ENCODE measurements around the gene ZNF488. TPM values are rescaled to one million over a fixed set of nuclear protein-coding genes. Genes with fewer than 3 reads are reported as not detected.

ZNF488 gene
- total RNA-seq, 1 donor from 2014 or later = 0.41 TPM

DNA sequence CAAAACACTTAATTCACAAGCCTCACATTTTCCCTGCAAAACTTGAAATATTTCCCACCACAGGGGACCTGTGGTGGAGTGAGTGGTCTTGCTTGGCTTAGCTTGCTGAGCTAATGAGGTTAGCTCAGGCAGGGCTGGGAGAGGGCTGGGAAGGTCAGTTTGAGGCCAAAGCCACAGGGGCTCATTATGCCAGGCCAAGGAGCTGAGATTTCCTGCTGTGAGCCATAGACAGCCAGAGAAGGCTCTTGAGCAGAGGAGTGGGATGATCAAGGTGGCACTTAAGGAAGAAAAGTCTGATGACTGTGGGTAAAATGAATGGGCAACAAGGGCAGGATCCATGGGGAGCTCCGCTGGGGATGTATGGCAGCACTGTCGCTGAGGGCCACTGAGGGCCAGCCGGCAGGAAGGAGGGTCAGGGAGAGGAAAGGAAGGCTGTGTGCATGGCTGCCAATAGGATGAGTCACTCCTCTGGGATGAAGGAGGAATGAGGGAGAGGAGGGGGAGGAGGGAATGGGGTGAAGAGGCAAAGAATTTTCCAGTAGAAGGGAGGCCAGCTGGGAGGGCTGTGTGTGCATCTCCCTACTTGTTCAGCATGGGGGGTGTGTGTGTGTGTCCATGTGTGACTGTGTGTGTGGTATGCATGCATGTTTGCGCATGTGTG, 18.7 kb upstream of the ZNF488 start:
- no peaks in the 10 kb centered on the region for H3K36me3 Mint-ChIP-seq (ENCODE audit: low read depth, unreplicated experiment)
- no peak for DNase-seq (ENCODE audit: low spot score)
- no peaks in the 10 kb centered on the region for H3K9me3 Mint-ChIP-seq (ENCODE audit: unreplicated experiment)
- peaks cover 14% of the 10 kb centered on the region for H3K4me1 Mint-ChIP-seq (ENCODE audit: unreplicated experiment)
- no peak for TF ChIP-seq CTCF (IDR thresholded peaks at IDR 0.05; ENCODE audit: unreplicated experiment)
- H3K4me3 Mint-ChIP-seq (ENCODE audit: unreplicated experiment) = peak overlapping the region; percentile 71
- H3K27me3 Mint-ChIP-seq (ENCODE audit: unreplicated experiment) = peaks cover 9% of the 10 kb centered on the region
- H3K27ac Mint-ChIP-seq (ENCODE audit: unreplicated experiment) = peak overlapping the region; percentile 15

DNA sequence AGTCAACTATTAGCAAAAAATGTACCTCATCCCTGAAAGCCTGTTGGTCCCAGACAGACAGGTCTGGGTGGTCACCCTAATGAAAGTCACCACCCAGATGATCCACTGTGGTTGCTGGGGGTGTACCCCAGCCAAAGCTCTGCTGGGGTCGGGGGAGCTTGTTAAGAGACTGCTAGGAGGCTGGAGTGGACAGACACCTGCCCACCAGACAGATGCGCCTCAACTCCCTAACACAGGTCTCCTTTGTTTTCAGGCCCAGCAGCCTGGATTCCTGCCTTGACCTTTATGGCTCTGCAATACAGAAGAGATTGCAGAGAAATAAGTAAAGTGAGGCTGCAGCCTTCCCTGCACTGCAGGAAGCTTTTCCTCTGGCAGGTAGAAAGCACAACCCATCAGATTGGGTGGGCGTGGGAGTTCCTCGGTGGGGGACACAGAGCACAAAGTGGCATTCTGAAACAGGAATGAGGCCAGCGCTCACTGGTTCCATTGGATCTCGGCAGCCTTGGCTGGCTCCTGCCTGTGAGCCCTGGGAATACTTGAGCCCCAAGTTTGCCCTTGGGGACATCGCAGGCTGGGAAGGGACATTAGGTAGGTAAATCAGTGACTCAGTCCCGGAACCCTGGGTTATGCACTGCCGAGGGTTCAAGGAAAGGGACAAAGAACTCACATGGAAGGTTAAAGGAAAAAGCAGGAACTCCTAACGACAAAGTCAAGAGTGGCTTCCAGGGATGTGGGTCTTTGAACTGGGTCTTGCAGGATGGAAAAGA, 18.0 kb upstream of the ZNF488 start:
- H3K4me3 Mint-ChIP-seq (ENCODE audit: unreplicated experiment) = no peak overlapping the region
- H3K27ac Mint-ChIP-seq (ENCODE audit: unreplicated experiment) = no peak overlapping the region
- H3K4me1 Mint-ChIP-seq (ENCODE audit: unreplicated experiment) = peaks cover 14% of the 10 kb centered on the region

DNA sequence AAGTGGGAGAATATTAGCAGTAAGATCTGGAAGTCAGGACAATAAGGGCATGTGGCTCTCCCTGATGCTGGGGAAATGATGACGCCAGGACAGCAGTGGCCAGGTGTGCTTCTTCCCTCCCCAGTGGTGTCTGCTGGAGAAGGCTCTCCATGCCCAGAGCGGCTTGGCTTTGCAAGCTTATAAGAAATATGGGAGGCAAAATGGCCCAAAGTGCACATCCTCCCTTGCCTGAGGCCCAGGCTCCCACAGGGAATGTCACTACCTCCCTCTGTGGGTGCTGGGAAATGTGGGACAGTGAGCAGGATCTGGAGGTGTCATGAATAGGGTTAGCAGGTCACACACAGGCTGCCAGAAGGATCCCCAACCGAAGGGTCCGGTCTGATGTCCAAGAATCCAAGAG, 17.1 kb upstream of the ZNF488 start:
- Mint-ChIP-seq H3K36me3 (ENCODE audit: low read depth, unreplicated experiment) (no peaks in the 10 kb centered on the region), H3K4me3 (ENCODE audit: unreplicated experiment) (no peak overlapping the region), H3K9me3 (ENCODE audit: unreplicated experiment) (no peaks in the 10 kb centered on the region), H3K27me3 (ENCODE audit: unreplicated experiment) (peaks cover 9% of the 10 kb centered on the region), H3K27ac (ENCODE audit: unreplicated experiment) (no peak overlapping the region), H3K4me1 (ENCODE audit: unreplicated experiment) (peaks cover 14% of the 10 kb centered on the region)
- TF ChIP-seq CTCF (IDR thresholded peaks at IDR 0.05; ENCODE audit: unreplicated experiment) = no peak
- no peak for DNase-seq (ENCODE audit: low spot score)

More for the DNA sequence above, 18.0 kb upstream of the ZNF488 start:
- no peaks in the 10 kb centered on the region for H3K9me3 Mint-ChIP-seq (ENCODE audit: unreplicated experiment)
- no peaks in the 10 kb centered on the region for H3K36me3 Mint-ChIP-seq (ENCODE audit: low read depth, unreplicated experiment)
- no peak for DNase-seq (ENCODE audit: low spot score)
- no peak for TF ChIP-seq CTCF (IDR thresholded peaks at IDR 0.05; ENCODE audit: unreplicated experiment)
- H3K27me3 Mint-ChIP-seq (ENCODE audit: unreplicated experiment) = peaks cover 9% of the 10 kb centered on the region

DNA sequence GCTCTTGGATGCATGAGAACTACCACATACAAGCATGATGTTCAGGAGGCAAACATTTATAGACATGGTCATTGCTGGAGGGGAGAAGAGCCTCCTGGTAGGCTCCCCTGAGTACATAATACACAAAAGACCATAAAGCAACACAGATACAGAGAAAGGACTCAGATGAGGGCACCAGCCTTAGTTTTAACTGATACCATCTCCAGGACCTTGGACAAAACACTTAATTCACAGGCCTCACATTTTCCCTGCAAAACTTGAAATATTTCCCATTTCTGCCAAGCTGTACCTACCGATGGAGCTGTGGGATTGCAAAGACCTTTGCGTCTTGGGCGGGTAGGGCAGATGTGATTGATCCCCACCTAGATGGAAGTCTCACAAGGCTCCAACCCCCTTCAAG, 16.7 kb upstream of the ZNF488 start:
- TF ChIP-seq CTCF (IDR thresholded peaks at IDR 0.05; ENCODE audit: unreplicated experiment) = no peak
- no peak overlapping the region for H3K27ac Mint-ChIP-seq (ENCODE audit: unreplicated experiment)
- H3K4me1 Mint-ChIP-seq (ENCODE audit: unreplicated experiment) = peaks cover 14% of the 10 kb centered on the region
- no peak for DNase-seq (ENCODE audit: low spot score)
- no peak overlapping the region for H3K4me3 Mint-ChIP-seq (ENCODE audit: unreplicated experiment)
- no peaks in the 10 kb centered on the region for H3K36me3 Mint-ChIP-seq (ENCODE audit: low read depth, unreplicated experiment)
- H3K9me3 Mint-ChIP-seq (ENCODE audit: unreplicated experiment) = no peaks in the 10 kb centered on the region
- H3K27me3 Mint-ChIP-seq (ENCODE audit: unreplicated experiment) = peaks cover 9% of the 10 kb centered on the region

GRCh38 chr10:47400251-47400650, 16.2 kb upstream of the ZNF488 start:
- no peak for DNase-seq (ENCODE audit: low spot score)
- no peak for TF ChIP-seq CTCF (IDR thresholded peaks at IDR 0.05; ENCODE audit: unreplicated experiment)
- H3K9me3 Mint-ChIP-seq (ENCODE audit: unreplicated experiment) = no peaks in the 10 kb centered on the region
- H3K36me3 Mint-ChIP-seq (ENCODE audit: low read depth, unreplicated experiment) = no peaks in the 10 kb centered on the region
- H3K27ac Mint-ChIP-seq (ENCODE audit: unreplicated experiment) = no peak overlapping the region
- H3K4me3 Mint-ChIP-seq (ENCODE audit: unreplicated experiment) = no peak overlapping the region
- peaks cover 9% of the 10 kb centered on the region for H3K27me3 Mint-ChIP-seq (ENCODE audit: unreplicated experiment)
- H3K4me1 Mint-ChIP-seq (ENCODE audit: unreplicated experiment) = peaks cover 14% of the 10 kb centered on the region

All from endothelial cell (in vitro differentiated cells).